HepG2 (cell line): ENCODE measurements around the gene KBTBD13. TPM values are rescaled to one million over a fixed set of nuclear protein-coding genes. Genes with fewer than 3 reads are reported as not detected.

ENCODE experiments used
- ARHGAP35 ChIP-seq: sonication (generic); formaldehyde crosslinking; IDR thresholded peaks from 2 replicates; pipeline ENCODE4 v1.9.0; 2022; ENCODE audit warnings: mild to moderate bottlenecking, inconsistent platforms, moderate library complexity, missing genetic modification reagents, borderline replicate concordance
- CHD2 ChIP-seq: IDR thresholded peaks from 2 replicates; pipeline ENCODE4 v1.6.1; 2011; ENCODE audit warnings: low read depth, low read length, improper control_type of control experiment
- FOXJ3 ChIP-seq: sonication (generic); formaldehyde crosslinking; IDR thresholded peaks from 2 replicates; pipeline ENCODE4 v1.4.0; 2020; ENCODE audit warnings: missing genetic modification reagents, mild to moderate bottlenecking, borderline replicate concordance
- ISX ChIP-seq: sonication (generic); formaldehyde crosslinking; conservative IDR thresholded peaks from 2 replicates; pipeline ENCODE4 v1.5.0; 2020; ENCODE audit warnings: missing genetic modification reagents
- NR2C2 ChIP-seq: sonication (generic); formaldehyde crosslinking; IDR thresholded peaks from 2 replicates; pipeline ENCODE4 v1.4.0; 2020; ENCODE audit warnings: missing genetic modification reagents, mild to moderate bottlenecking, moderate library complexity, borderline replicate concordance
- TGIF2 ChIP-seq: IDR thresholded peaks from 2 replicates; pipeline ENCODE4 v1.6.1; 2016; ENCODE audit warnings: control low read depth, missing compliant biosample characterization
- ZNF20 ChIP-seq: sonication (generic); formaldehyde crosslinking; IDR thresholded peaks from 2 replicates; pipeline ENCODE4 v1.4.0; 2020; ENCODE audit warnings: mild to moderate bottlenecking, moderate library complexity, missing genetic modification reagents
- ZNF296 ChIP-seq: sonication (generic); formaldehyde crosslinking; conservative IDR thresholded peaks from 2 replicates; pipeline ENCODE4 v1.5.0; 2020; ENCODE audit warnings: mild to moderate bottlenecking, missing genetic modification reagents
- ZNF382 ChIP-seq: sonication (generic); formaldehyde crosslinking; IDR thresholded peaks from 2 replicates; pipeline ENCODE4 v1.5.0; 2020; ENCODE audit warnings: missing genetic modification reagents, mild to moderate bottlenecking, borderline replicate concordance
- ZNF589 ChIP-seq: sonication (generic); formaldehyde crosslinking; conservative IDR thresholded peaks from 2 replicates; pipeline ENCODE4 v1.8.0; 2022; ENCODE audit warnings: mild to moderate bottlenecking, moderate library complexity, missing genetic modification reagents
- ZNF766 ChIP-seq: sonication (generic); formaldehyde crosslinking; IDR thresholded peaks from 2 replicates; pipeline ENCODE4 v1.5.0; 2020; ENCODE audit warnings: missing genetic modification reagents, borderline replicate concordance
- ZNF776 ChIP-seq: sonication (generic); formaldehyde crosslinking; IDR thresholded peaks from 2 replicates; pipeline ENCODE4 v1.4.0; 2020; ENCODE audit warnings: mild to moderate bottlenecking, missing genetic modification reagents
- polyA plus RNA-seq, 8 experiments: library from polyadenylated mRNA; depleted of rRNA in 3 of 8; stranded (reverse) in 7 of 8; unstranded in 1 of 8; fragments of >200 nt; fragmentation: Illumina TruSeq in 4 of 8; extraction: Trizol in 4 of 8; gene quantifications; 2 replicates each; pipeline versions ENCODE4 v1.2.1 to v1.2.3, GENCODE V29; 2011 to 2016; ENCODE audit warnings: low read depth in 4 of 8, missing spikeins in 1 of 8, mixed read lengths in 1 of 8; ENCODE audit not compliant: insufficient read depth in 1 of 8
- total RNA-seq, 5 experiments: library from RNA; depleted of rRNA; stranded (reverse); fragments of >200 nt; fragmentation: Illumina TruSeq; extraction: Trizol; gene quantifications; 2 replicates each; pipeline ENCODE4 v1.2.3, GENCODE V29; 2016; ENCODE audit warnings: low read depth in 1 of 5
- TF ChIP-seq, protein P1 (sequence below): sonication (generic); formaldehyde crosslinking; IDR thresholded peaks from 2 replicates; pipeline ENCODE4 v1.4.0; 2020; ENCODE audit warnings: low read depth, mild to moderate bottlenecking, missing genetic modification reagents
- TF ChIP-seq, protein P2 (sequence below): sonication (generic); formaldehyde crosslinking; IDR thresholded peaks from 2 replicates; pipeline ENCODE4 v1.5.0; 2020; ENCODE audit warnings: missing genetic modification reagents
- TF ChIP-seq, protein P3 (sequence below): IDR thresholded peaks from 2 replicates; pipeline ENCODE4 v1.6.1; 2016
- TF ChIP-seq, protein P4 (sequence below): sonication (generic); formaldehyde crosslinking; IDR thresholded peaks from 2 replicates; pipeline ENCODE4 v1.4.0; 2020; ENCODE audit warnings: missing genetic modification reagents, mild to moderate bottlenecking, borderline replicate concordance
- TF ChIP-seq, protein P5 (sequence below): sonication (generic); formaldehyde crosslinking; IDR thresholded peaks from 2 replicates; pipeline ENCODE4 v1.4.0; 2020; ENCODE audit warnings: missing genetic modification reagents
- TF ChIP-seq, protein P6 (sequence below): sonication (generic); formaldehyde crosslinking; IDR thresholded peaks from 2 replicates; pipeline ENCODE4 v1.4.0; 2020; ENCODE audit warnings: missing genetic modification reagents

The KBTBD13 gene
- total and polyA plus RNA-seq, 2 of the 13 experiments (the other 11 are each of a cell fraction or from before 2014, with no cell fraction given), result not detected

DNA sequence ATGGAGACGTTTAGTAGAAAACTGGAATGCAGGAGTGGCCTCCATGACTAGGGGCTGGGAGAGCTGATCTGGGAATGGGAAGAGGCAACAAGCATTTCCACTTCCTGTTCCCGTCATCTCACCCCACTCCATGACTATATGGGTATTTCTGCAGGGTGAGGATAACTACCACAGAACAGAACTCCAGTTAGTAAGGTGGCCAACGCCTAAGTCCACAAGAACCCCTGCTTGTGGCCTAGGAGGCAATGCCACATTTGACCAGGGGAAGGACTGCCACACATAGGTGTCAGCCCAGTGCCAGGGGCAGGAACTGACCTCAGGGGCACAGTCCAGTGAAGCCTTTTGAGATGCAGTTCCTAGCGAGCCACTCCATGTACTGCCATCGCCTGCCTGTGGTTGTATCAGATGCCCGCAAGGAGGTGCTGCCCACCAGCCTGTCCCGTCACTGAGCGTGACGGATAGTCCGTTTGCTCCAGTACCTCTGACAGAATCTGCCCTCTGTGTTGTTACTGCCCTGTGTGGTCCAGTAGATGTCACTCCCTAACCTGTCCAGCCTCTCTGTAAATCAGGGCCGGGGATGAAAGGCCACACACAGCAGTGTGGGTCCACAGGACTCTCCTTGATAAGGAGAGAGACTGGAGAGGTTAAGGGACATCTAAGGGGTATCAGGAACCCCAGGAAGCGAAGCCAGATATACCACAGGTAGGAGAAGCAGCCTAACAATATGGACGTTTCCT is 43.6 kb upstream of the KBTBD13 start (continued):
- TF ChIP-seq CHD2, result no peak; the same call in 1 of the 2 replicates
- no peak for TF ChIP-seq ZNF589 (CRISPR knock-in tag)
- TF ChIP-seq ZNF776 (CRISPR knock-in tag), result no peak
- TF ChIP-seq FOXJ3 (CRISPR knock-in tag), result no peak
- no peak for TF ChIP-seq ZNF20 (CRISPR knock-in tag)
- no peak for TF ChIP-seq ZNF766 (CRISPR knock-in tag)
- TF ChIP-seq ZNF296, result no peak
- peak; percentile 96 for TF ChIP-seq TGIF2 (CRISPR knock-in tag)
- peak; percentile 27; the same call in 1 of the 2 replicates for TF ChIP-seq NR2C2 (CRISPR knock-in tag)
- TF ChIP-seq, protein P1, sequence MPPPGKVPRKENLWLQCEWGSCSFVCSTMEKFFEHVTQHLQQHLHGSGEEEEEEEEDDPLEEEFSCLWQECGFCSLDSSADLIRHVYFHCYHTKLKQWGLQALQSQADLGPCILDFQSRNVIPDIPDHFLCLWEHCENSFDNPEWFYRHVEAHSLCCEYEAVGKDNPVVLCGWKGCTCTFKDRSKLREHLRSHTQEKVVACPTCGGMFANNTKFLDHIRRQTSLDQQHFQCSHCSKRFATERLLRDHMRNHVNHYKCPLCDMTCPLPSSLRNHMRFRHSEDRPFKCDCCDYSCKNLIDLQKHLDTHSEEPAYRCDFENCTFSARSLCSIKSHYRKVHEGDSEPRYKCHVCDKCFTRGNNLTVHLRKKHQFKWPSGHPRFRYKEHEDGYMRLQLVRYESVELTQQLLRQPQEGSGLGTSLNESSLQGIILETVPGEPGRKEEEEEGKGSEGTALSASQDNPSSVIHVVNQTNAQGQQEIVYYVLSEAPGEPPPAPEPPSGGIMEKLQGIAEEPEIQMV, result no peak
- TF ChIP-seq, protein P2, sequence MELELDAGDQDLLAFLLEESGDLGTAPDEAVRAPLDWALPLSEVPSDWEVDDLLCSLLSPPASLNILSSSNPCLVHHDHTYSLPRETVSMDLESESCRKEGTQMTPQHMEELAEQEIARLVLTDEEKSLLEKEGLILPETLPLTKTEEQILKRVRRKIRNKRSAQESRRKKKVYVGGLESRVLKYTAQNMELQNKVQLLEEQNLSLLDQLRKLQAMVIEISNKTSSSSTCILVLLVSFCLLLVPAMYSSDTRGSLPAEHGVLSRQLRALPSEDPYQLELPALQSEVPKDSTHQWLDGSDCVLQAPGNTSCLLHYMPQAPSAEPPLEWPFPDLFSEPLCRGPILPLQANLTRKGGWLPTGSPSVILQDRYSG (CRISPR knock-in tag), result no peak
- TF ChIP-seq, protein P3, sequence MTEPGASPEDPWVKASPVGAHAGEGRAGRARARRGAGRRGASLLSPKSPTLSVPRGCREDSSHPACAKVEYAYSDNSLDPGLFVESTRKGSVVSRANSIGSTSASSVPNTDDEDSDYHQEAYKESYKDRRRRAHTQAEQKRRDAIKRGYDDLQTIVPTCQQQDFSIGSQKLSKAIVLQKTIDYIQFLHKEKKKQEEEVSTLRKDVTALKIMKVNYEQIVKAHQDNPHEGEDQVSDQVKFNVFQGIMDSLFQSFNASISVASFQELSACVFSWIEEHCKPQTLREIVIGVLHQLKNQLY, result no peak; the same call in 1 of the 2 replicates
- TF ChIP-seq, protein P4, sequence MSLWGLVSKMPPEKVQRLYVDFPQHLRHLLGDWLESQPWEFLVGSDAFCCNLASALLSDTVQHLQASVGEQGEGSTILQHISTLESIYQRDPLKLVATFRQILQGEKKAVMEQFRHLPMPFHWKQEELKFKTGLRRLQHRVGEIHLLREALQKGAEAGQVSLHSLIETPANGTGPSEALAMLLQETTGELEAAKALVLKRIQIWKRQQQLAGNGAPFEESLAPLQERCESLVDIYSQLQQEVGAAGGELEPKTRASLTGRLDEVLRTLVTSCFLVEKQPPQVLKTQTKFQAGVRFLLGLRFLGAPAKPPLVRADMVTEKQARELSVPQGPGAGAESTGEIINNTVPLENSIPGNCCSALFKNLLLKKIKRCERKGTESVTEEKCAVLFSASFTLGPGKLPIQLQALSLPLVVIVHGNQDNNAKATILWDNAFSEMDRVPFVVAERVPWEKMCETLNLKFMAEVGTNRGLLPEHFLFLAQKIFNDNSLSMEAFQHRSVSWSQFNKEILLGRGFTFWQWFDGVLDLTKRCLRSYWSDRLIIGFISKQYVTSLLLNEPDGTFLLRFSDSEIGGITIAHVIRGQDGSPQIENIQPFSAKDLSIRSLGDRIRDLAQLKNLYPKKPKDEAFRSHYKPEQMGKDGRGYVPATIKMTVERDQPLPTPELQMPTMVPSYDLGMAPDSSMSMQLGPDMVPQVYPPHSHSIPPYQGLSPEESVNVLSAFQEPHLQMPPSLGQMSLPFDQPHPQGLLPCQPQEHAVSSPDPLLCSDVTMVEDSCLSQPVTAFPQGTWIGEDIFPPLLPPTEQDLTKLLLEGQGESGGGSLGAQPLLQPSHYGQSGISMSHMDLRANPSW (CRISPR knock-in tag), result no peak
- TF ChIP-seq ZNF382 (CRISPR knock-in tag), result no peak
- TF ChIP-seq ARHGAP35, result 0 out of 2 replicates have a peak, but pooled peaks have one; percentile 68
- TF ChIP-seq, protein P5, sequence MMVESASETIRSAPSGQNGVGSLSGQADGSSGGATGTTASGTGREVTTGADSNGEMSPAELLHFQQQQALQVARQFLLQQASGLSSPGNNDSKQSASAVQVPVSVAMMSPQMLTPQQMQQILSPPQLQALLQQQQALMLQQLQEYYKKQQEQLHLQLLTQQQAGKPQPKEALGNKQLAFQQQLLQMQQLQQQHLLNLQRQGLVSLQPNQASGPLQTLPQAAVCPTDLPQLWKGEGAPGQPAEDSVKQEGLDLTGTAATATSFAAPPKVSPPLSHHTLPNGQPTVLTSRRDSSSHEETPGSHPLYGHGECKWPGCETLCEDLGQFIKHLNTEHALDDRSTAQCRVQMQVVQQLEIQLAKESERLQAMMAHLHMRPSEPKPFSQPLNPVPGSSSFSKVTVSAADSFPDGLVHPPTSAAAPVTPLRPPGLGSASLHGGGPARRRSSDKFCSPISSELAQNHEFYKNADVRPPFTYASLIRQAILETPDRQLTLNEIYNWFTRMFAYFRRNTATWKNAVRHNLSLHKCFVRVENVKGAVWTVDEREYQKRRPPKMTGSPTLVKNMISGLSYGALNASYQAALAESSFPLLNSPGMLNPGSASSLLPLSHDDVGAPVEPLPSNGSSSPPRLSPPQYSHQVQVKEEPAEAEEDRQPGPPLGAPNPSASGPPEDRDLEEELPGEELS (CRISPR knock-in tag), result peak; percentile 52; the same call in 1 of the 2 replicates
- TF ChIP-seq, protein P6, sequence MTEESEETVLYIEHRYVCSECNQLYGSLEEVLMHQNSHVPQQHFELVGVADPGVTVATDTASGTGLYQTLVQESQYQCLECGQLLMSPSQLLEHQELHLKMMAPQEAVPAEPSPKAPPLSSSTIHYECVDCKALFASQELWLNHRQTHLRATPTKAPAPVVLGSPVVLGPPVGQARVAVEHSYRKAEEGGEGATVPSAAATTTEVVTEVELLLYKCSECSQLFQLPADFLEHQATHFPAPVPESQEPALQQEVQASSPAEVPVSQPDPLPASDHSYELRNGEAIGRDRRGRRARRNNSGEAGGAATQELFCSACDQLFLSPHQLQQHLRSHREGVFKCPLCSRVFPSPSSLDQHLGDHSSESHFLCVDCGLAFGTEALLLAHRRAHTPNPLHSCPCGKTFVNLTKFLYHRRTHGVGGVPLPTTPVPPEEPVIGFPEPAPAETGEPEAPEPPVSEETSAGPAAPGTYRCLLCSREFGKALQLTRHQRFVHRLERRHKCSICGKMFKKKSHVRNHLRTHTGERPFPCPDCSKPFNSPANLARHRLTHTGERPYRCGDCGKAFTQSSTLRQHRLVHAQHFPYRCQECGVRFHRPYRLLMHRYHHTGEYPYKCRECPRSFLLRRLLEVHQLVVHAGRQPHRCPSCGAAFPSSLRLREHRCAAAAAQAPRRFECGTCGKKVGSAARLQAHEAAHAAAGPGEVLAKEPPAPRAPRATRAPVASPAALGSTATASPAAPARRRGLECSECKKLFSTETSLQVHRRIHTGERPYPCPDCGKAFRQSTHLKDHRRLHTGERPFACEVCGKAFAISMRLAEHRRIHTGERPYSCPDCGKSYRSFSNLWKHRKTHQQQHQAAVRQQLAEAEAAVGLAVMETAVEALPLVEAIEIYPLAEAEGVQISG, result peak; percentile 59; the same call in 1 of the 2 replicates
- no peak for TF ChIP-seq ISX (CRISPR knock-in tag)
